Smooth muscle cell of the brain vasculature (primary cell): ENCODE results near the gene NINJ2.

Experiments
- DNase-seq: peaks from one replicate; pipeline ENCODE4 v3.0.0-alpha.2; 2012; ENCODE audit warnings: low read depth, low spot score

Gene NINJ2

GRCh38 chr12:531951-532585 lies 131.2 kb downstream of the NINJ2 start:
- DNase-seq: no peak

GRCh38 chr12:530821-531220 lies 132.4 kb downstream of the NINJ2 start:
- no peak for DNase-seq

GRCh38 chr12:530308-530707 lies 132.9 kb downstream of the NINJ2 start:
- DNase-seq: no peak

GRCh38 chr12:527729-528128 lies 135.5 kb downstream of the NINJ2 start:
- DNase-seq: no peak

- no peak for DNase-seq
These were observed 136.0 kb downstream of the NINJ2 start for GRCh38 chr12:527241-527640.

GRCh38 chr12:526089-526488 lies 137.2 kb downstream of the NINJ2 start:
- no peak for DNase-seq

- DNase-seq: no peak
These were observed 138.9 kb downstream of the NINJ2 start for GRCh38 chr12:524167-524951.

- no peak for DNase-seq
These were observed 140.4 kb downstream of the NINJ2 start for GRCh38 chr12:522692-523378.

- DNase-seq: no peak
These were observed 143.1 kb downstream of the NINJ2 start for GRCh38 chr12:520119-520518.

GRCh38 chr12:517538-517937 lies 145.7 kb downstream of the NINJ2 start:
- DNase-seq: no peak
